Esophagus squamous epithelium (tissue), 4 donors: Measurements from ENCODE around the gene STK35.

Experiments used
- CTCF ChIP-seq, 6 experiments: fragments of 450-650 bp in 4 of 6; fragments of 200-600 bp in 2 of 6; sonication (generic) in 2 of 6; IDR thresholded peaks; one replicate each; pipeline ENCODE4 v1.5.1; 2016 to 2019; ENCODE audit warnings: antibody characterized with exemption in 6 of 6, mild to moderate bottlenecking in 4 of 6, moderate library complexity in 4 of 6
- POLR2A ChIP-seq, 4 donors: fragments of 450-650 bp; IDR thresholded peaks; one replicate each; pipeline ENCODE4 v1.6.1; 2017; ENCODE audit warnings: antibody characterized with exemption in 4 of 4, mild to moderate bottlenecking in 4 of 4, moderate library complexity in 3 of 4

GRCh38 chr20:2173186-2173585, 71.6 kb downstream of the STK35 start:
- no peak for TF ChIP-seq CTCF (IDR thresholded peaks at IDR 0.05)
- TF ChIP-seq POLR2A (IDR thresholded peaks at IDR 0.05): no peak
